HCT116 (cell line): ENCODE data around the gene ARHGAP10.

ENCODE experiments used
- ATF3 ChIP-seq: IDR thresholded peaks from 2 replicates; pipeline ENCODE4 v1.6.1; 2012
- CTCF ChIP-seq, 3 experiments: fragments of 200-600 bp in 1 of 3; sonication (generic) in 1 of 3; IDR thresholded peaks in 2 of 3; conservative IDR thresholded peaks in 1 of 3; 2 replicates each; pipeline ENCODE4 v1.5.1; 2012 to 2017; ENCODE audit warnings: low read depth in 2 of 3, low read length in 2 of 3, antibody characterized with exemption in 1 of 3, borderline replicate concordance in 1 of 3, control low read depth in 1 of 3, mild to moderate bottlenecking in 1 of 3, mixed read lengths in 1 of 3, mixed run types in 1 of 3, moderate library complexity in 1 of 3; ENCODE audit not compliant: insufficient read depth in 1 of 3
- ELF1 ChIP-seq: IDR thresholded peaks from 2 replicates; pipeline ENCODE4 v1.6.1; 2012; ENCODE audit warnings: low read depth, borderline replicate concordance
- EZH2 ChIP-seq: fragments of 200-600 bp; sonication (generic); IDR thresholded peaks from 2 replicates; pipeline ENCODE4 v1.6.1; 2017; ENCODE audit warnings: antibody characterized with exemption, mixed run types
- EZH2phosphoT487 ChIP-seq: fragments of 200-600 bp; IDR thresholded peaks from 2 replicates; pipeline ENCODE4 v1.6.1; 2018; ENCODE audit warnings: antibody characterized with exemption, borderline replicate concordance
- FOSL1 ChIP-seq: IDR thresholded peaks from 2 replicates; pipeline ENCODE4 v1.6.1; 2012; ENCODE audit warnings: low read depth
- POLR2A ChIP-seq: IDR thresholded peaks from 2 replicates; pipeline ENCODE4 v1.7.0; 2011; ENCODE audit warnings: borderline replicate concordance; ENCODE audit not compliant: insufficient read depth, insufficient read length; ENCODE audit errors: extremely low read depth
- POLR2AphosphoS5 ChIP-seq: IDR thresholded peaks from 2 replicates; pipeline ENCODE4 v1.6.1; 2011; ENCODE audit warnings: mild to moderate bottlenecking, low read depth, low read length, moderate library complexity
- RAD21 ChIP-seq: IDR thresholded peaks from 2 replicates; pipeline ENCODE4 v1.6.1; 2012; ENCODE audit warnings: low read depth, mild to moderate bottlenecking
- REST ChIP-seq: IDR thresholded peaks from 2 replicates; pipeline ENCODE4 v1.6.1; 2012; ENCODE audit warnings: low read depth
- SIN3A ChIP-seq: IDR thresholded peaks from 2 replicates; pipeline ENCODE4 v1.6.1; 2012; ENCODE audit warnings: low read depth
- SRF ChIP-seq: IDR thresholded peaks from 2 replicates; pipeline ENCODE4 v1.6.1; 2012; ENCODE audit warnings: low read depth
- TCF7L2 ChIP-seq: IDR thresholded peaks from 2 replicates; pipeline ENCODE4 v1.7.0; 2011; ENCODE audit warnings: borderline replicate concordance, inconsistent platforms; ENCODE audit not compliant: insufficient read depth, insufficient read length; ENCODE audit errors: extremely low read depth
- ZNF274 ChIP-seq: fragments of 200-500 bp; sonication (Bioruptor generic); IDR thresholded peaks from 2 replicates; pipeline ENCODE4 v1.6.1; 2014; ENCODE audit warnings: mild to moderate bottlenecking, low read depth, low read length, inconsistent platforms

GRCh38 chr4:148027201-148027600 is 295.3 kb downstream of the ARHGAP10 start:
- no peak for TF ChIP-seq SRF
- TF ChIP-seq CTCF (IDR thresholded peaks at IDR 0.05 in 2 of 3, conservative IDR thresholded peaks at IDR 0.05 in 1 of 3; ENCODE audit: borderline replicate concordance in 1 of 3, insufficient read depth in 1 of 3, low read depth in 2 of 3, low read length in 2 of 3): no peak
- TF ChIP-seq ATF3: no peak
- TF ChIP-seq POLR2A: no peak
- no peak for TF ChIP-seq POLR2AphosphoS5
- no peak for TF ChIP-seq EZH2
- no peak for TF ChIP-seq REST
- TF ChIP-seq ELF1: no peak
- TF ChIP-seq ZNF274: no peak
- no peak for TF ChIP-seq EZH2phosphoT487
- TF ChIP-seq FOSL1: no peak
- no peak for TF ChIP-seq SIN3A
- no peak for TF ChIP-seq TCF7L2
- no peak for TF ChIP-seq RAD21
